GM12878 (cell line): Measurements from ENCODE around the gene RBP3. TPM values are rescaled to one million over a fixed set of nuclear protein-coding genes. Genes with fewer than 3 reads are reported as not detected.

Experiments
- ATAC-seq: fragments of 200-7000 bp; cut with Tn5 transposase; 3 replicates; pipeline ENCODE4 v1.9.1; 2020; ENCODE audit warnings: mild to moderate bottlenecking, moderate library complexity
- BruUV-seq: library from RNA; stranded (reverse); fragments of 400-500 nt; replicated peaks from 2 replicates; lab custom pipeline; 2021; lab: Mats Ljungman, UMichigan
- CTCF ChIA-PET: fragments of 300-600 bp; sonication (Branson Sonifier 250); formaldehyde crosslinking; extraction: SDS; loops from one replicate; lab custom pipeline; 2021; ENCODE audit warnings: inconsistent platforms; lab: Yijun Ruan, JAX
- POLR2A ChIA-PET: fragments of 350-600 bp; formaldehyde crosslinking; extraction: SDS; loops from one replicate; lab custom pipeline; 2021; ENCODE audit warnings: inconsistent platforms; lab: Charles Lee
- RAD21 ChIA-PET: fragments of 300-600 bp; sonication (Branson Sonifier 250); formaldehyde crosslinking; loops from one replicate; lab custom pipeline; 2023; ENCODE audit warnings: antibody characterized with exemption; ENCODE audit not compliant: unreplicated experiment; lab: Charles Lee
- SMC1A ChIA-PET: fragments of 300-600 bp; sonication (Branson Sonifier 250); formaldehyde crosslinking; loops from one replicate; lab custom pipeline; 2023; ENCODE audit not compliant: unreplicated experiment, uncharacterized antibody; lab: Charles Lee
- DNase-seq: peaks from one replicate; pipeline ENCODE4 v3.0.0-alpha.2; 2011; ENCODE audit warnings: low read depth, low spot score
- FAIRE-seq: peaks from 3 replicates; lab custom pipeline; 2011; peaks lifted over from hg19 to GRCh38; lab: Jason Lieb, UNC
- H2AFZ ChIP-seq: 2 replicates; pipeline ENCODE4 v1.6.0; 2011; ENCODE audit warnings: low read depth, low read length, control low read depth; ENCODE audit not compliant: control insufficient read depth
- H3K27ac ChIP-seq: 2 replicates; pipeline ENCODE4 v1.5.1; 2011; ENCODE audit warnings: control low read depth; ENCODE audit not compliant: control insufficient read depth, insufficient read depth
- H3K27me3 ChIP-seq, 2 experiments: replicated peaks in 1 of 2; 2 replicates each; pipeline versions ENCODE4 v1.6.0 to v1.6.1; 2011; ENCODE audit warnings: low read length in 1 of 2; ENCODE audit not compliant: control insufficient read depth in 2 of 2, insufficient read depth in 2 of 2
- H3K36me3 ChIP-seq, 2 experiments: 2 replicates each; pipeline ENCODE4 v1.5.1; 2011; ENCODE audit warnings: low read length in 1 of 2; ENCODE audit not compliant: control insufficient read depth in 2 of 2, insufficient read depth in 2 of 2
- H3K4me1 ChIP-seq: 2 replicates; pipeline ENCODE4 v1.6.1; 2011; ENCODE audit warnings: mild to moderate bottlenecking, low read length, moderate library complexity, mixed read lengths; ENCODE audit not compliant: control insufficient read depth, insufficient read depth
- H3K4me2 ChIP-seq: 2 replicates; pipeline ENCODE4 v1.6.0; 2011; ENCODE audit warnings: control low read depth; ENCODE audit not compliant: control insufficient read depth, insufficient read depth
- H3K4me3 ChIP-seq: fragments of 200-600 bp; sonication (generic); 2 replicates; pipeline ENCODE4 v1.5.1; 2016
- H3K79me2 ChIP-seq: 2 replicates; pipeline ENCODE4 v1.6.0; 2011; ENCODE audit warnings: low read length; ENCODE audit not compliant: control insufficient read depth, insufficient read depth
- H3K9ac ChIP-seq: 2 replicates; pipeline ENCODE4 v1.8.0; 2011; ENCODE audit warnings: low read length, control low read depth, mixed read lengths; ENCODE audit not compliant: control insufficient read depth, insufficient read depth
- H3K9me3 ChIP-seq: replicated peaks from 3 replicates; pipeline ENCODE4 v1.5.1; 2011; ENCODE audit warnings: mild to moderate bottlenecking, low read length; ENCODE audit not compliant: control insufficient read depth, insufficient read depth
- H4K20me1 ChIP-seq: 2 replicates; pipeline ENCODE4 v1.6.0; 2011; ENCODE audit not compliant: control insufficient read depth, insufficient read depth
- BHLHE40 ChIP-seq, 2 experiments: fragments of 450-650 bp in 1 of 2; IDR thresholded peaks; 2 replicates each; pipeline ENCODE4 v1.6.1; 2011 to 2017; ENCODE audit warnings: low read depth in 2 of 2, borderline replicate concordance in 1 of 2, improper control_type of control experiment in 1 of 2, low read length in 1 of 2, mild to moderate bottlenecking in 1 of 2
- CBX3 ChIP-seq: fragments of 200-600 bp; sonication (generic); IDR thresholded peaks from 2 replicates; pipeline ENCODE4 v1.6.1; 2016; ENCODE audit warnings: low read depth, borderline replicate concordance
- EGR1 ChIP-seq, 2 experiments: IDR thresholded peaks; 1 replicate in 1 of 2; 2 replicates in 1 of 2; pipeline ENCODE4 v1.6.1; 2011 to 2012; ENCODE audit warnings: low read depth in 2 of 2, low read length in 2 of 2, borderline replicate concordance in 1 of 2, mild to moderate bottlenecking in 1 of 2, moderate library complexity in 1 of 2
- KAT2A ChIP-seq: conservative IDR thresholded peaks from 2 replicates; pipeline ENCODE4 v1.6.1; 2011; ENCODE audit warnings: low read depth, low read length; ENCODE audit not compliant: control insufficient read depth
- TBL1XR1 ChIP-seq: IDR thresholded peaks from 2 replicates; pipeline ENCODE4 v1.6.1; 2012; ENCODE audit warnings: low read depth, low read length, improper control_type of control experiment
- WGBS: methylation state at CpG from one replicate; pipeline ENCODE4 v1.1.6; 2016; ENCODE audit warnings: low lambda C conversion rate; ENCODE audit not compliant: insufficient replicate concordance, insufficient coverage; ENCODE audit errors: missing lambda C conversion rate; 5-methylcytosine and 5-hydroxymethylcytosine counted together
- in situ Hi-C: fragments of 300-500 bp; cut with MboI; formaldehyde crosslinking; loops from 9 replicates; pipeline ENCODE4 v1.14.3; 2018; ENCODE audit warnings: mixed read lengths
- intact Hi-C: fragments of 100-400 bp; cut with micrococcal nuclease; formaldehyde crosslinking; loops from one replicate; pipeline ENCODE4 v1.14.2; 2022; ENCODE audit not compliant: unreplicated experiment
- polyA plus RNA-seq, 11 experiments: library from polyadenylated mRNA; depleted of rRNA in 4 of 11; unstranded in 6 of 11; stranded (reverse) in 5 of 11; fragments of >200 nt; fragmentation: Nextera tagmentation in 4 of 11; fragmentation: Illumina TruSeq in 1 of 11; extraction: Ambion mirVana in 4 of 11; extraction: Trizol in 1 of 11; gene quantifications; 1 replicate in 1 of 11; 2 replicates in 10 of 11; pipeline versions ENCODE4 v1.2.1 to v1.2.3, GENCODE V29; 2011 to 2016; ENCODE audit warnings: inconsistent platforms in 2 of 11, missing spikeins in 2 of 11, low read depth in 1 of 11
- total RNA-seq, 4 experiments: library from RNA; depleted of rRNA in 3 of 4; stranded (reverse); fragments of >200 nt in 3 of 4; fragmentation: Illumina TruSeq in 1 of 4; extraction: Trizol in 1 of 4; gene quantifications; 2 replicates each; pipeline versions ENCODE4 v1.2.1 to v1.2.3, GENCODE V29; 2013 to 2021
- TF ChIP-seq, protein P1 (sequence below): IDR thresholded peaks from 2 replicates; pipeline ENCODE4 v1.6.1; 2011; ENCODE audit warnings: mild to moderate bottlenecking, low read depth, low read length, moderate library complexity; ENCODE audit not compliant: insufficient replicate concordance
- TF ChIP-seq, protein P2 (sequence below): IDR thresholded peaks from 2 replicates; pipeline ENCODE4 v1.6.1; 2011; ENCODE audit warnings: borderline replicate concordance, low read depth, mild to moderate bottlenecking, moderate library complexity, mixed read lengths, low read length; ENCODE audit not compliant: insufficient read depth; ENCODE audit errors: extremely low read length

Gene RBP3
- total and polyA plus RNA-seq, 10 of the 15 experiments (the other 5 are each of a cell fraction or from before 2014, with no cell fraction given), result not detected

DNA sequence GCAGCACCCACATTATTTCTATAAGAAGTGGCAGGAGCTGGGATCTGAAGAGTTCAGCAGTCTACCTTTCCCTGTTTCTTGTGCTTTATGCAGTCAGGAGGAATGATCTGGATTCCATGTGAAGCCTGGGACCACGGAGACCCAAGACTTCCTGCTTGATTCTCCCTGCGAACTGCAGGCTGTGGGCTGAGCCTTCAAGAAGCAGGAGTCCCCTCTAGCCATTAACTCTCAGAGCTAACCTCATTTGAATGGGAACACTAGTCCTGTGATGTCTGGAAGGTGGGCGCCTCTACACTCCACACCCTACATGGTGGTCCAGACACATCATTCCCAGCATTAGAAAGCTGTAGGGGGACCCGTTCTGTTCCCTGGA, 874 bp upstream of the RBP3 start (continued):
- TF ChIP-seq, protein P1, sequence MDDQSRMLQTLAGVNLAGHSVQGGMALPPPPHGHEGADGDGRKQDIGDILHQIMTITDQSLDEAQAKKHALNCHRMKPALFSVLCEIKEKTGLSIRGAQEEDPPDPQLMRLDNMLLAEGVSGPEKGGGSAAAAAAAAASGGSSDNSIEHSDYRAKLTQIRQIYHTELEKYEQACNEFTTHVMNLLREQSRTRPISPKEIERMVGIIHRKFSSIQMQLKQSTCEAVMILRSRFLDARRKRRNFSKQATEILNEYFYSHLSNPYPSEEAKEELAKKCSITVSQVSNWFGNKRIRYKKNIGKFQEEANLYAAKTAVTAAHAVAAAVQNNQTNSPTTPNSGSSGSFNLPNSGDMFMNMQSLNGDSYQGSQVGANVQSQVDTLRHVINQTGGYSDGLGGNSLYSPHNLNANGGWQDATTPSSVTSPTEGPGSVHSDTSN, result no peak
- TF ChIP-seq EGR1 (IDR thresholded peaks at IDR 0.05; ENCODE audit: borderline replicate concordance in 1 of 2, low read depth in 2 of 2, low read length in 2 of 2), result no peak
- no peak for TF ChIP-seq KAT2A
- no peak for TF ChIP-seq TBL1XR1
- TF ChIP-seq CBX3, result no peak
- TF ChIP-seq, protein P2, sequence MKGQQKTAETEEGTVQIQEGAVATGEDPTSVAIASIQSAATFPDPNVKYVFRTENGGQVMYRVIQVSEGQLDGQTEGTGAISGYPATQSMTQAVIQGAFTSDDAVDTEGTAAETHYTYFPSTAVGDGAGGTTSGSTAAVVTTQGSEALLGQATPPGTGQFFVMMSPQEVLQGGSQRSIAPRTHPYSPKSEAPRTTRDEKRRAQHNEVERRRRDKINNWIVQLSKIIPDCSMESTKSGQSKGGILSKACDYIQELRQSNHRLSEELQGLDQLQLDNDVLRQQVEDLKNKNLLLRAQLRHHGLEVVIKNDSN, result no peak
- TF ChIP-seq, all 136 proteins: peak for 0

DNA sequence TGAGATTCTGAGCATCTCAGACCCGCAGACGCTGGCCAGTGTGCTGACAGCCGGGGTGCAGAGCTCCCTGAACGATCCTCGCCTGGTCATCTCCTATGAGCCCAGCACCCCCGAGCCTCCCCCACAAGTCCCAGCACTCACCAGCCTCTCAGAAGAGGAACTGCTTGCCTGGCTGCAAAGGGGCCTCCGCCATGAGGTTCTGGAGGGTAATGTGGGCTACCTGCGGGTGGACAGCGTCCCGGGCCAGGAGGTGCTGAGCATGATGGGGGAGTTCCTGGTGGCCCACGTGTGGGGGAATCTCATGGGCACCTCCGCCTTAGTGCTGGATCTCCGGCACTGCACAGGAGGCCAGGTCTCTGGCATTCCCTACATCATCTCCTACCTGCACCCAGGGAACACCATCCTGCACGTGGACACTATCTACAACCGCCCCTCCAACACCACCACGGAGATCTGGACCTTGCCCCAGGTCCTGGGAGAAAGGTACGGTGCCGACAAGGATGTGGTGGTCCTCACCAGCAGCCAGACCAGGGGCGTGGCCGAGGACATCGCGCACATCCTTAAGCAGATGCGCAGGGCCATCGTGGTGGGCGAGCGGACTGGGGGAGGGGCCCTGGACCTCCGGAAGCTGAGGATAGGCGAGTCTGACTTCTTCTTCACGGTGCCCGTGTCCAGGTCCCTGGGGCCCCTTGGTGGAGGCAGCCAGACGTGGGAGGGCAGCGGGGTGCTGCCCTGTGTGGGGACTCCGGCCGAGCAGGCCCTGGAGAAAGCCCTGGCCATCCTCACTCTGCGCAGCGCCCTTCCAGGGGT, 703 bp downstream of the RBP3 start:
- H3K36me3 ChIP-seq, result no peaks in the 10 kb centered on the region
- H3K9ac ChIP-seq, result no peak overlapping the region
- H3K4me2 ChIP-seq, result no peak overlapping the region
- no peaks in the 10 kb centered on the region for H3K9me3 ChIP-seq
- POLR2A ChIA-PET, result no interaction called here
- no peak overlapping the region for H2AFZ ChIP-seq
- intact Hi-C loops (no loop called here), in situ Hi-C loops (no loop called here)
- BruUV-seq, result no TSS peak
- H3K4me3 ChIP-seq, result no peak overlapping the region
- no peak for ATAC-seq
- H4K20me1 ChIP-seq, result no peaks in the 10 kb centered on the region
- no peak overlapping the region for H3K27ac ChIP-seq
- TF ChIP-seq BHLHE40 (IDR thresholded peaks at IDR 0.05; ENCODE audit: borderline replicate concordance in 1 of 2, low read depth in 2 of 2, low read length in 1 of 2), result no peak
- no peak for FAIRE-seq
- WGBS, result 41% methylated on average over 34 of the region's 36 CpGs
- H3K79me2 ChIP-seq, result no peaks in the 10 kb centered on the region
- CTCF ChIA-PET, result no interaction called here
- no peak for DNase-seq
- RAD21 ChIA-PET, result no interaction called here
- H3K4me1 ChIP-seq, result no peaks in the 10 kb centered on the region
- SMC1A ChIA-PET, result interaction anchor here (0.6 kb wide), 1 partner anchor 206 kb away, joined by 3 read pairs; no protein-coding TSS in a partner anchor
- H3K27me3 ChIP-seq, result no peaks in the 10 kb centered on the region; a peak in 1 of 4 replicates
